GM12873 (cell line): Measurements from ENCODE around the gene TELO2.

ENCODE experiments used
- CTCF ChIP-seq: IDR thresholded peaks from 2 replicates; pipeline ENCODE4 v1.5.1; 2012; ENCODE audit warnings: low read depth, mild to moderate bottlenecking, moderate library complexity, low read length, control low read depth; ENCODE audit not compliant: insufficient read depth; ENCODE audit errors: missing control alignments

Gene TELO2

GRCh38 chr16:1474796-1475551 is 18.2 kb upstream of the TELO2 start, which contains the start of gene CLCN7:
Gene CLCN7 (minus strand): TSS chr16:1475028. CDS start chr16:1474974, 54 bp downstream.
- TF ChIP-seq CTCF: no peak

- TF ChIP-seq CTCF: no peak
These were observed 17.5 kb upstream of the TELO2 start for GRCh38 chr16:1475552-1476114.

GRCh38 chr16:1477033-1477432 is 16.1 kb upstream of the TELO2 start:
- no peak for TF ChIP-seq CTCF

- no peak for TF ChIP-seq CTCF
These were observed 11.0 kb upstream of the TELO2 start for GRCh38 chr16:1481906-1482835.

- TF ChIP-seq CTCF: no peak
These were observed 7.2 kb upstream of the TELO2 start for GRCh38 chr16:1485847-1486496.

GRCh38 chr16:1486551-1487390 is 6.4 kb upstream of the TELO2 start:
- no peak for TF ChIP-seq CTCF
